ENCODE data around the gene FRAS1. TPM values are rescaled to one million over a fixed set of nuclear protein-coding genes. Genes with fewer than 3 reads are reported as not detected.

Gene FRAS1
- total RNA-seq, 1 donor from 2014 or later: 20.2 TPM

DNA sequence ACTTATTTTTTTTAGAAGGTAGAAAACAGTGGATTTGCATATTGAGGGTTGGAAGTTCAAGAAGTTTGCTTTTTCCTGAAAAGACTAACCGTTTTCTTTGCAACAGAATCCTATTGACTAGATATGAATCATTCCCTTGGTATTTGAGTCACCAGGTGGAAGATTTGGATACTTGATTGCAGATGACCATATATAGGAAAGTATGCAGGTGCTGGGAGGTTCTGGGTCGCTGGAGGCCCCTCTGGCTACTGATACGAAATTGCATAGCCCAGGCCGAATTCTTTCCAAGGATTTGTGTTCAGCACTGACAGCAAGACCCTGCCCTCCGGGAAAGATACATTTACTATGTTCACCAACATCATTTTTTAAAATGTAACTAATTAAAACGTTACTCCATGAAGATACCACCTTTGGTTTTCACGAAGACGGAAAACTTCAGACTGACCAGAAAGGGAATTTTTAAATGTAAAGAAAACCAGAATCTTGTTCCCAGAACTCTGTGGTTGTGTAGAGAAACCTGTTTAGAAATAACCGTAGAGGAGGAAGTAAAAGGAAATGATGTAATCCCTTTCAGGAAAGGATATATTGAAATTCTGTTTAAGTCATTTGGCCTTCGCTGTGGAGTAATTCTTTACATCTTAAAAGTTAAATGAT, 495.4 kb downstream of the FRAS1 start:
- ATAC-seq (peak; percentile 75), DNase-seq (no peak)
- Histone ChIP-seq H3K4me1 (peaks cover 8% of the 10 kb centered on the region), H3K36me3 (no peaks in the 10 kb centered on the region), H3K27ac (peak overlapping the region; percentile 83), H3K4me3 (peak overlapping the region; percentile 58), H3K27me3 (no peaks in the 10 kb centered on the region), H3K9me3 (no peaks in the 10 kb centered on the region)
- TF ChIP-seq, protein P1, sequence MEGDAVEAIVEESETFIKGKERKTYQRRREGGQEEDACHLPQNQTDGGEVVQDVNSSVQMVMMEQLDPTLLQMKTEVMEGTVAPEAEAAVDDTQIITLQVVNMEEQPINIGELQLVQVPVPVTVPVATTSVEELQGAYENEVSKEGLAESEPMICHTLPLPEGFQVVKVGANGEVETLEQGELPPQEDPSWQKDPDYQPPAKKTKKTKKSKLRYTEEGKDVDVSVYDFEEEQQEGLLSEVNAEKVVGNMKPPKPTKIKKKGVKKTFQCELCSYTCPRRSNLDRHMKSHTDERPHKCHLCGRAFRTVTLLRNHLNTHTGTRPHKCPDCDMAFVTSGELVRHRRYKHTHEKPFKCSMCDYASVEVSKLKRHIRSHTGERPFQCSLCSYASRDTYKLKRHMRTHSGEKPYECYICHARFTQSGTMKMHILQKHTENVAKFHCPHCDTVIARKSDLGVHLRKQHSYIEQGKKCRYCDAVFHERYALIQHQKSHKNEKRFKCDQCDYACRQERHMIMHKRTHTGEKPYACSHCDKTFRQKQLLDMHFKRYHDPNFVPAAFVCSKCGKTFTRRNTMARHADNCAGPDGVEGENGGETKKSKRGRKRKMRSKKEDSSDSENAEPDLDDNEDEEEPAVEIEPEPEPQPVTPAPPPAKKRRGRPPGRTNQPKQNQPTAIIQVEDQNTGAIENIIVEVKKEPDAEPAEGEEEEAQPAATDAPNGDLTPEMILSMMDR (IDR thresholded peaks at IDR 0.05): no peak
- intact Hi-C loops (cut with DNase I): no loop called here

DNA sequence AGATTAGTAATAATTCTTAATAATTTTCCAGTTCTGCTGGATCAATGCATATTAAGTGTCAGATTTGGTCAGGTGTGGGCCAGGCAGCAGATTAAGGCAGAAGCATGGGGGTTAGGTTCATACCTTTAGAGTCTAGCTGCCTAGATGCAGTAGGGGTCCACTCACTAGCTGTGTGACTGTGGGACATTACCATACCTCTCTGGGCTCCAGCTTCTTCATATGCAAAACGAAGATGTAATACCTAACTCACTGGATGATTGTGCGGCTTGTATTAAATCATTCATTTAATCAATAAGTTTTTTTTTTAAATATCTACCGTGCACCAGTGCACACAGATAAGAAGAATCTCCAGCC, 495.9 kb downstream of the FRAS1 start:
- no peak for ATAC-seq
- Histone ChIP-seq H3K27ac (peak overlapping the region; percentile 83), H3K27me3 (no peaks in the 10 kb centered on the region), H3K36me3 (no peaks in the 10 kb centered on the region), H3K4me3 (peak overlapping the region; percentile 58), H3K9me3 (no peaks in the 10 kb centered on the region), H3K4me1 (peaks cover 8% of the 10 kb centered on the region)
- intact Hi-C loops (cut with DNase I): no loop called here
- TF ChIP-seq, protein P1 (IDR thresholded peaks at IDR 0.05): no peak
- DNase-seq: no peak

DNA sequence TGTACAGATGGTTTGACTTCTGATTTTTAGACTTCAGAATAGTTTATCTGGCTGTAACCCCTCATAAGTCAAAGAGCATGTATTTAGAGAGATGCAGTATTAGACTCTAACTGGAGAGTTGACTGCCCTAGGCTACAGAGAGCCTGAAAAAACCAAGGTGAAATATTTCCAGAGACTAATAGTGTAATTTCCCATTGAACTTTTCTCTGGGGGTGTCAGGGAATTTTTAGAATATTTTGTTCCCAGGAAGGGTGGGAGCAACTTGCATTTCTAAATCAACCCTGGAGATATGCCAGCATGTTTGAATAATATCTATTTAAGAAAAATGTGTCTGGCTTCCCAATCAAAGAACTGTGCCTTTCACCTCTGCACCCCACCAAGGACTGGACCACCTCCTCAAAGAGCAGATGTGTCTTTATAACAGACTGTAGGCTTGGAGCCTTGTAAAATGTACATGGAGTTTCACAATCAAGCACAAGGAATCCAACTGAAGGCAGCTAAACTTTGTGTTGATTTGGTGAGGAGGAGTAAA, 496.5 kb downstream of the FRAS1 start:
- H3K36me3 ChIP-seq: no peaks in the 10 kb centered on the region

DNA sequence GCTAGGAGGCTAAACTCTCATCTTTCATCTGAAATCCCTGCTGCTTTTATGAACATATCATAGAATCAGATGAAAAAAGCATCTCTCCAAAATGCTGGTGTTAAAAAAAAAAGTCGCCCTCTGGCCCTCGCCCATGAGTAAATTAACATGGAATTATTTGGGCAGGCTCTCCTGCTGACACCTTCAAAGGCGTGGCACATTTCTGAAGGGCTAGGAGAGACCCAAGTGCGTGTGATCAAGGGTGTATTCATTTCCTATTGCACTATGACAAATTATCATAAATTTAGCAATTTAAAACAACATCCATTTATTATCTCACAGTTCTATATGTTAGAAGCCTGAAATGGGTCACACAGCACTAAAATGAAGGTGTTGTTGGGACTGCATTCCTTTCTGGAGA, 499.5 kb downstream of the FRAS1 start:
- no peak overlapping the region for H3K4me3 ChIP-seq
- no peaks in the 10 kb centered on the region for H3K36me3 ChIP-seq
- no peaks in the 10 kb centered on the region for H3K9me3 ChIP-seq
- intact Hi-C loops (cut with DNase I): no loop called here
- no peak overlapping the region for H3K27ac ChIP-seq
- ATAC-seq (no peak), DNase-seq (no peak)
- no peaks in the 10 kb centered on the region for H3K27me3 ChIP-seq
- peaks cover 28% of the 10 kb centered on the region for H3K4me1 ChIP-seq
- TF ChIP-seq, protein P1 (IDR thresholded peaks at IDR 0.05): no peak

More for the DNA sequence above, 496.5 kb downstream of the FRAS1 start:
- peaks cover 8% of the 10 kb centered on the region for H3K4me1 ChIP-seq
- no peaks in the 10 kb centered on the region for H3K27me3 ChIP-seq
- TF ChIP-seq, protein P1 (IDR thresholded peaks at IDR 0.05): no peak
- H3K9me3 ChIP-seq: no peaks in the 10 kb centered on the region
- ATAC-seq (no peak), DNase-seq (no peak)
- H3K27ac ChIP-seq: peak overlapping the region; percentile 83
- peak overlapping the region; percentile 58 for H3K4me3 ChIP-seq
- intact Hi-C loops (cut with DNase I): no loop called here

DNA sequence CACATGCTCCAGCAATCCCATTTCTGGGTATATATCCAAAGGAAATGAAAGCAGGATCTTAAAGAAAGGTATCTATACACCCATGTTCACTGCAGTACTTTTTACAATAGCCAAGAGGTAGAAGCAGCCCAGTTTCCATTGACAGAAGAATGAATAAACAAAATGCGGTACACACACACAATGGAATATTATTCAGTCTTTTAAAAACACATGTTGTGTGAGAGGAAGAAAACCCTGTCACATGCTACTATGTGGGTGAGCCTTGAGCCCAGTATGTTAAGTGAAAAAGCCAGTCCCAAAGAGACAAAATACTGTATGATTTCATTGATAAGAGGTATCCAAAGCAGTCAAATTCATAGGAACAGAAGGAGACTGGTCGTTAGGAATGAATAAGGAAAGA, 500.7 kb downstream of the FRAS1 start:
- H3K27ac ChIP-seq: peak overlapping the region; percentile 0
- no peak overlapping the region for H3K4me3 ChIP-seq
- peaks cover 35% of the 10 kb centered on the region for H3K4me1 ChIP-seq
- H3K36me3 ChIP-seq: no peaks in the 10 kb centered on the region
- H3K9me3 ChIP-seq: no peaks in the 10 kb centered on the region
- no peak for ATAC-seq
- no peak for DNase-seq
- TF ChIP-seq, protein P1 (IDR thresholded peaks at IDR 0.05): no peak
- H3K27me3 ChIP-seq: no peaks in the 10 kb centered on the region
- intact Hi-C loops (cut with DNase I): no loop called here

Data from upper lobe of right lung (tissue), 1 donor.